HepG2 (cell line): ENCODE results near the gene NOTO. TPM values are rescaled to one million over a fixed set of nuclear protein-coding genes. Genes with fewer than 3 reads are reported as not detected.
A peak's percentile ranks its signal among the peaks of the same experiment; 100 is the strongest.

Experiments used
- ATAC-seq: fragments of 200-7000 bp; cut with Tn5 transposase; 3 replicates; pipeline ENCODE4 v1.9.1; 2020; ENCODE audit warnings: mild to moderate bottlenecking, moderate library complexity
- BruUV-seq: library from RNA; stranded (reverse); fragments of 400-500 nt; replicated peaks from 2 replicates; lab custom pipeline; 2021; lab: Mats Ljungman, UMichigan
- CTCF ChIA-PET: fragments of 300-600 bp; formaldehyde crosslinking; extraction: SDS; loops from one replicate; lab custom pipeline; 2021; ENCODE audit warnings: low total read pairs, inconsistent platforms, low intra/inter-chr PET ratio; lab: Yijun Ruan, JAX
- POLR2A ChIA-PET: fragments of 350-600 bp; sonication (Branson Sonifier 250); formaldehyde crosslinking; loops from one replicate; lab custom pipeline; 2020; ENCODE audit warnings: antibody characterized with exemption, inconsistent platforms; lab: Yijun Ruan, JAX
- DNase-seq: peaks from one replicate; pipeline ENCODE4 v3.0.0-alpha.2; 2015; ENCODE audit warnings: low spot score
- FAIRE-seq: peaks from 3 replicates; lab custom pipeline; 2011; peaks lifted over from hg19 to GRCh38; lab: Jason Lieb, UNC
- H2AFZ ChIP-seq: one replicate; pipeline ENCODE4 v1.6.1; 2011; ENCODE audit warnings: low read length, inconsistent platforms
- H3K27ac ChIP-seq: fragments of 300-600 bp; 3 replicates; pipeline ENCODE4 v1.8.0; 2011; ENCODE audit warnings: mixed run types, mild to moderate bottlenecking, mixed read lengths, low read length, inconsistent platforms; ENCODE audit not compliant: insufficient read depth; ENCODE audit errors: extremely low read length
- H3K27me3 ChIP-seq, 2 experiments: fragments of 200-600 bp in 1 of 2; 2 replicates in 1 of 2; 3 replicates in 1 of 2; pipeline versions ENCODE4 v1.6.0 to v1.8.0; 2011; ENCODE audit warnings: low read length in 2 of 2, mild to moderate bottlenecking in 2 of 2, moderate library complexity in 2 of 2, inconsistent platforms in 1 of 2; ENCODE audit not compliant: insufficient read depth in 2 of 2, control insufficient read depth in 1 of 2
- H3K36me3 ChIP-seq, 2 experiments: fragments of 200-600 bp in 1 of 2; replicated peaks in 1 of 2; 2 replicates in 1 of 2; 3 replicates in 1 of 2; pipeline versions ENCODE4 v1.5.1 to v1.8.0; 2011; ENCODE audit warnings: low read length in 2 of 2, inconsistent platforms in 1 of 2; ENCODE audit not compliant: insufficient read depth in 2 of 2, control insufficient read depth in 1 of 2
- H3K4me1 ChIP-seq: 2 replicates; pipeline ENCODE4 v1.5.1; 2012; ENCODE audit warnings: low read length, inconsistent platforms; ENCODE audit not compliant: insufficient read depth
- H3K4me2 ChIP-seq: 2 replicates; pipeline ENCODE4 v1.6.0; 2011; ENCODE audit warnings: low read depth, low read length, inconsistent platforms
- H3K4me3 ChIP-seq, 3 experiments: fragments of 200-600 bp in 1 of 3; sonication (generic), shearing (Covaris generic) in 1 of 3; replicated peaks in 1 of 3; 2 replicates each; pipeline ENCODE4 v1.5.1; 2011 to 2016; ENCODE audit warnings: low read length in 3 of 3, inconsistent platforms in 2 of 3, low read depth in 2 of 3, mild to moderate bottlenecking in 2 of 3, control low read depth in 1 of 3, mixed read lengths in 1 of 3; ENCODE audit not compliant: insufficient read depth in 1 of 3
- H3K79me2 ChIP-seq: one replicate; pipeline ENCODE4 v1.6.1; 2011; ENCODE audit warnings: low read length, inconsistent platforms; ENCODE audit not compliant: insufficient read depth
- H3K9ac ChIP-seq: 2 replicates; pipeline ENCODE4 v1.6.0; 2011; ENCODE audit warnings: mild to moderate bottlenecking, low read depth, low read length, inconsistent platforms; ENCODE audit not compliant: insufficient read depth
- H3K9me3 ChIP-seq: 2 replicates; pipeline ENCODE4 v1.5.1; 2012; ENCODE audit warnings: mild to moderate bottlenecking, low read length
- H4K20me1 ChIP-seq: 2 replicates; pipeline ENCODE4 v1.6.0; 2011; ENCODE audit warnings: inconsistent platforms, mild to moderate bottlenecking, low read length, moderate library complexity; ENCODE audit not compliant: insufficient read depth
- AGO2 ChIP-seq: fragments of 200-400 bp; formaldehyde crosslinking; optimal IDR thresholded peaks from 2 replicates; pipeline ENCODE3; 2017; ENCODE audit warnings: mild to moderate bottlenecking, low read depth, low read length, moderate library complexity
- EHMT2 ChIP-seq: fragments of 200-600 bp; sonication (generic); IDR thresholded peaks from 2 replicates; pipeline ENCODE4 v1.7.0; 2017; ENCODE audit warnings: antibody characterized with exemption, low read depth, low read length, borderline replicate concordance
- FOXO1 ChIP-seq: sonication (generic); formaldehyde crosslinking; IDR thresholded peaks from 2 replicates; pipeline ENCODE4 v1.4.0; 2020; ENCODE audit warnings: missing genetic modification reagents
- ZC3H13 ChIP-seq: sonication (generic); formaldehyde crosslinking; IDR thresholded peaks from 2 replicates; pipeline ENCODE4 v1.8.1; 2023; ENCODE audit warnings: mild to moderate bottlenecking, missing genetic modification reagents, moderate library complexity
- ZNF550 ChIP-seq: sonication (generic); formaldehyde crosslinking; IDR thresholded peaks from 2 replicates; pipeline ENCODE4 v1.4.0; 2020; ENCODE audit warnings: mild to moderate bottlenecking, missing genetic modification reagents, borderline replicate concordance
- ZNF768 ChIP-seq: sonication (generic); formaldehyde crosslinking; IDR thresholded peaks from 2 replicates; pipeline ENCODE4 v1.4.0; 2020; ENCODE audit warnings: missing genetic modification reagents
- WGBS: methylation state at CpG from one replicate; pipeline ENCODE4 v1.1.6; 2017; ENCODE audit warnings: low lambda C conversion rate; 5-methylcytosine and 5-hydroxymethylcytosine counted together
- in situ Hi-C: cut with HindIII; loops from 2 replicates; pipeline ENCODE4 v1.10.0; 2017; ENCODE audit warnings: low pct_unique_long_range_greater_than_20kb; ENCODE audit not compliant: extremely low pct_ligation_motif_present
- intact Hi-C: fragments of 100-400 bp; cut with micrococcal nuclease; formaldehyde crosslinking; loops from one replicate; pipeline ENCODE4 v1.10.0; 2022; ENCODE audit not compliant: unreplicated experiment
- polyA plus RNA-seq, 8 experiments: library from polyadenylated mRNA; depleted of rRNA in 3 of 8; stranded (reverse) in 7 of 8; unstranded in 1 of 8; fragments of >200 nt; fragmentation: Illumina TruSeq in 4 of 8; extraction: Trizol in 4 of 8; gene quantifications; 2 replicates each; pipeline versions ENCODE4 v1.2.1 to v1.2.3, GENCODE V29; 2011 to 2016; ENCODE audit warnings: low read depth in 4 of 8, missing spikeins in 1 of 8, mixed read lengths in 1 of 8; ENCODE audit not compliant: insufficient read depth in 1 of 8
- total RNA-seq, 5 experiments: library from RNA; depleted of rRNA; stranded (reverse); fragments of >200 nt; fragmentation: Illumina TruSeq; extraction: Trizol; gene quantifications; 2 replicates each; pipeline ENCODE4 v1.2.3, GENCODE V29; 2016; ENCODE audit warnings: low read depth in 1 of 5
- TF ChIP-seq, protein P1 (sequence below): sonication (generic); formaldehyde crosslinking; IDR thresholded peaks from 2 replicates; pipeline ENCODE4 v1.5.0; 2020; ENCODE audit warnings: missing genetic modification reagents, mild to moderate bottlenecking, borderline replicate concordance
- TF ChIP-seq, protein P2 (sequence below): IDR thresholded peaks from 2 replicates; pipeline ENCODE4 v1.6.1; 2016; ENCODE audit warnings: missing compliant biosample characterization, missing genetic modification reagents, borderline replicate concordance
- TF ChIP-seq, protein P3 (sequence below): sonication (generic); formaldehyde crosslinking; IDR thresholded peaks from 2 replicates; pipeline ENCODE4 v1.5.1; 2020; ENCODE audit warnings: missing genetic modification reagents, mild to moderate bottlenecking, borderline replicate concordance

NOTO gene
- total and polyA plus RNA-seq, 2 of the 13 experiments (the other 11 are each of a cell fraction or from before 2014, with no cell fraction given) = not detected

DNA sequence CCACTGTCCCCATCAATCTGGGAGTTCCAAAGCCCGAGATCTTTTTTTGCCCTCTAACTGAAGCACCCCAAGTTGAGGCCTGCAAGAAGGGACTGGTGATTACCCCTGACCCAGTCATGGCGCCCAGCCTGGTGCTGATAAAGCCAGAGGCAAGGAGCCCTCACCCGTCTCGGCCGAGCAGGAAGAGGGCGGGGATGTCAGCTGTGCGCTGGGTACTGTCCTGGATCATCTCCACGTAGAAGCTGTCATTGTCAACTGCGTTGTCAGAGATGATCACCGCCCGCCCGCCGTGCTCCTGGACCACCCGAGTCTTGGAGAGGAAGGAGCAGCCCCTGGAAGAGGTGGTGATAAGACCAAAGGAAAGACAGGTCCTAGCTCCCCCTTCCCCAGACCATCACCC is 26.3 kb downstream of the NOTO start:
- Histone ChIP-seq H3K4me2 (no peak overlapping the region), H3K27ac (no peak overlapping the region), H3K9me3 (no peaks in the 10 kb centered on the region), H3K4me1 (peaks cover 7% of the 10 kb centered on the region), H3K27me3 (no peaks in the 10 kb centered on the region; a peak in 1 of 5 replicates), H3K36me3 (peaks cover 22 to 51% of the 10 kb centered on the region in 2 experiments), H3K79me2 (peaks cover 3% of the 10 kb centered on the region), H4K20me1 (no peaks in the 10 kb centered on the region), H2AFZ (no peak overlapping the region), H3K4me3 (no peak overlapping the region), H3K9ac (no peak overlapping the region)
- FAIRE-seq (no peak), DNase-seq (no peak), ATAC-seq (no peak)
- in situ Hi-C loops (no loop called here), intact Hi-C loops (no loop called here)
- TSS peak; percentile 9 for BruUV-seq
- 98% methylated on average over 14 of the region's 14 CpGs for WGBS
- CTCF ChIA-PET = no interaction called here
- POLR2A ChIA-PET = interaction anchor here (0.7 to 2.5 kb wide), 4 partner anchors 10 to 16 kb away, joined by 3 to 10 read pairs (median 6); no protein-coding TSS in a partner anchor
- TF ChIP-seq AGO2 (peak; percentile 76), FOXO1 (no peak), ZNF768 (CRISPR knock-in tag) (0 out of 2 replicates have a peak, but pooled peaks have one; percentile 9), EHMT2 (no peak), ZC3H13 (0 out of 2 replicates have a peak, but pooled peaks have one; percentile 29), ZNF550 (CRISPR knock-in tag) (no peak)
- TF ChIP-seq, protein P1, sequence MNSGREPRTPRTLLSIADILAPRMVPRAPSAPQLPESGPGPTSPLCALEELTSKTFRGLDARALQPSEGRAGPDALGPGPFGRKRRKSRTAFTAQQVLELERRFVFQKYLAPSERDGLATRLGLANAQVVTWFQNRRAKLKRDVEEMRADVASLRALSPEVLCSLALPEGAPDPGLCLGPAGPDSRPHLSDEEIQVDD (CRISPR knock-in tag) = 0 out of 2 replicates have a peak, but pooled peaks have one; percentile 35
- TF ChIP-seq, protein P2, sequence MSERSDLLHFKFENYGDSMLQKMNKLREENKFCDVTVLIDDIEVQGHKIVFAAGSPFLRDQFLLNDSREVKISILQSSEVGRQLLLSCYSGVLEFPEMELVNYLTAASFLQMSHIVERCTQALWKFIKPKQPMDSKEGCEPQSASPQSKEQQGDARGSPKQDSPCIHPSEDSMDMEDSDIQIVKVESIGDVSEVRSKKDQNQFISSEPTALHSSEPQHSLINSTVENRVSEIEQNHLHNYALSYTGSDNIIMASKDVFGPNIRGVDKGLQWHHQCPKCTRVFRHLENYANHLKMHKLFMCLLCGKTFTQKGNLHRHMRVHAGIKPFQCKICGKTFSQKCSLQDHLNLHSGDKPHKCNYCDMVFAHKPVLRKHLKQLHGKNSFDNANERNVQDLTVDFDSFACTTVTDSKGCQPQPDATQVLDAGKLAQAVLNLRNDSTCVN (CRISPR knock-in tag) = no peak
- TF ChIP-seq, protein P3, sequence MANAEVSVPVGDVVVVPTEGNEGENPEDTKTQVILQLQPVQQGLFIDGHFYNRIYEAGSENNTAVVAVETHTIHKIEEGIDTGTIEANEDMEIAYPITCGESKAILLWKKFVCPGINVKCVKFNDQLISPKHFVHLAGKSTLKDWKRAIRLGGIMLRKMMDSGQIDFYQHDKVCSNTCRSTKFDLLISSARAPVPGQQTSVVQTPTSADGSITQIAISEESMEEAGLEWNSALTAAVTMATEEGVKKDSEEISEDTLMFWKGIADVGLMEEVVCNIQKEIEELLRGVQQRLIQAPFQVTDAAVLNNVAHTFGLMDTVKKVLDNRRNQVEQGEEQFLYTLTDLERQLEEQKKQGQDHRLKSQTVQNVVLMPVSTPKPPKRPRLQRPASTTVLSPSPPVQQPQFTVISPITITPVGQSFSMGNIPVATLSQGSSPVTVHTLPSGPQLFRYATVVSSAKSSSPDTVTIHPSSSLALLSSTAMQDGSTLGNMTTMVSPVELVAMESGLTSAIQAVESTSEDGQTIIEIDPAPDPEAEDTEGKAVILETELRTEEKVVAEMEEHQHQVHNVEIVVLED (CRISPR knock-in tag) = no peak
